K562 (cell line): Measurements from ENCODE around the gene PRPSAP1. TPM values are rescaled to one million over a fixed set of nuclear protein-coding genes. Genes with fewer than 3 reads are reported as not detected.
A peak's percentile ranks its signal among the peaks of the same experiment; 100 is the strongest.

Experiments used
- ASH1L ChIP-seq: fragments of 450-650 bp; IDR thresholded peaks from 2 replicates; pipeline ENCODE4 v1.6.1; 2018; ENCODE audit warnings: borderline replicate concordance, mild to moderate bottlenecking, low read depth; ENCODE audit not compliant: partially characterized antibody
- BCOR ChIP-seq: fragments of 450-650 bp; IDR thresholded peaks from 2 replicates; pipeline ENCODE4 v1.6.1; 2016
- BDP1 ChIP-seq: IDR thresholded peaks from 3 replicates; pipeline ENCODE4 v1.6.1; 2011; ENCODE audit not compliant: insufficient read length, insufficient read depth
- CEBPG ChIP-seq, 3 experiments: fragments of 200-800 bp in 1 of 3; sonication (Bioruptor generic) in 1 of 3; sonication (generic) in 1 of 3; formaldehyde crosslinking in 1 of 3; IDR thresholded peaks in 2 of 3; conservative IDR thresholded peaks in 1 of 3; 2 replicates each; pipeline versions ENCODE4 v1.6.1 to v1.8.0; 2016 to 2022; ENCODE audit warnings: missing compliant biosample characterization in 2 of 3, missing genetic modification characterization in 2 of 3, mild to moderate bottlenecking in 1 of 3, missing genetic modification reagents in 1 of 3
- CSDE1 ChIP-seq, 2 experiments: fragments of 450-650 bp; IDR thresholded peaks; 2 replicates each; pipeline ENCODE4 v1.6.1; 2016; ENCODE audit warnings: mild to moderate bottlenecking in 1 of 2
- DPF2 ChIP-seq: fragments of 450-650 bp; IDR thresholded peaks from 2 replicates; pipeline ENCODE4 v1.6.1; 2016
- FIP1L1 ChIP-seq: fragments of 200-400 bp; formaldehyde crosslinking; IDR thresholded peaks from 2 replicates; pipeline ENCODE4 v1.6.1; 2018; ENCODE audit warnings: mild to moderate bottlenecking, low read depth, low read length; ENCODE audit not compliant: poor library complexity, severe bottlenecking
- FOXA1 ChIP-seq: fragments of 450-650 bp; IDR thresholded peaks from 2 replicates; pipeline ENCODE4 v1.6.1; 2016; ENCODE audit warnings: mild to moderate bottlenecking, borderline replicate concordance
- FOXJ2 ChIP-seq: fragments of 200-800 bp; sonication (Bioruptor generic); IDR thresholded peaks from 2 replicates; pipeline ENCODE4 v1.6.1; 2016; ENCODE audit warnings: missing genetic modification characterization, missing compliant biosample characterization
- NBN ChIP-seq: fragments of 450-650 bp; IDR thresholded peaks from 2 replicates; pipeline ENCODE4 v1.6.1; 2016; ENCODE audit warnings: low read depth, mild to moderate bottlenecking
- NR2C2 ChIP-seq, 2 experiments: fragments of 200-800 bp in 1 of 2; sonication (Bioruptor generic) in 1 of 2; sonication (generic) in 1 of 2; formaldehyde crosslinking in 1 of 2; IDR thresholded peaks; 2 replicates each; pipeline versions ENCODE4 v1.6.1 to v1.8.0; 2016 to 2022; ENCODE audit warnings: mild to moderate bottlenecking in 1 of 2, missing compliant biosample characterization in 1 of 2, missing genetic modification characterization in 1 of 2, missing genetic modification reagents in 1 of 2
- POLR2H ChIP-seq: IDR thresholded peaks from 2 replicates; pipeline ENCODE4 v1.6.1; 2016; ENCODE audit warnings: missing genetic modification characterization, low read depth, mild to moderate bottlenecking, control low read depth, missing compliant biosample characterization, moderate library complexity
- PRDM10 ChIP-seq: fragments of 450-650 bp; IDR thresholded peaks from 2 replicates; pipeline ENCODE4 v1.6.1; 2018; ENCODE audit not compliant: partially characterized antibody
- PRMT5 ChIP-seq: sonication (generic); formaldehyde crosslinking; IDR thresholded peaks from 2 replicates; pipeline ENCODE4 v1.5.0; 2020; ENCODE audit warnings: missing genetic modification reagents
- RBM14 ChIP-seq: fragments of 200-400 bp; formaldehyde crosslinking; IDR thresholded peaks from 2 replicates; pipeline ENCODE4 v1.6.1; 2018; ENCODE audit warnings: low read depth, mild to moderate bottlenecking, low read length, moderate library complexity, borderline replicate concordance; ENCODE audit not compliant: insufficient read depth
- SAFB ChIP-seq: fragments of 200-400 bp; formaldehyde crosslinking; IDR thresholded peaks from 2 replicates; pipeline ENCODE4 v1.6.1; 2017; ENCODE audit warnings: low read depth, low read length, borderline replicate concordance
- SMAD4 ChIP-seq: fragments of 250-450 bp; sonication (Bioruptor Pico); conservative IDR thresholded peaks from 2 replicates; pipeline ENCODE4 v1.8.0; 2021; ENCODE audit warnings: inconsistent platforms, mild to moderate bottlenecking, moderate library complexity
- ZBTB12 ChIP-seq: fragments of 250-450 bp; sonication (Bioruptor Pico); IDR thresholded peaks from 2 replicates; pipeline ENCODE4 v1.4.0; 2020
- ZNF354B ChIP-seq: fragments of 250-450 bp; sonication (Bioruptor Pico); IDR thresholded peaks from 2 replicates; pipeline ENCODE4 v1.4.0; 2020
- ZNF41 ChIP-seq: fragments of 250-450 bp; sonication (Bioruptor Pico); conservative IDR thresholded peaks from 2 replicates; pipeline ENCODE4 v1.4.0; 2020; ENCODE audit warnings: mild to moderate bottlenecking
- ZNF444 ChIP-seq: fragments of 250-450 bp; sonication (Bioruptor Pico); IDR thresholded peaks from 2 replicates; pipeline ENCODE4 v1.4.0; 2020; ENCODE audit warnings: mild to moderate bottlenecking, moderate library complexity
- ZNF551 ChIP-seq: fragments of 250-450 bp; sonication (Bioruptor Pico); IDR thresholded peaks from 2 replicates; pipeline ENCODE4 v1.5.0; 2021; ENCODE audit warnings: mild to moderate bottlenecking, moderate library complexity
- polyA plus RNA-seq, 8 experiments: library from polyadenylated mRNA; depleted of rRNA in 4 of 8; stranded (reverse) in 5 of 8; unstranded in 3 of 8; fragments of >200 nt; fragmentation: Nextera tagmentation in 2 of 8; fragmentation: Illumina TruSeq in 1 of 8; extraction: Ambion mirVana in 2 of 8; extraction: Trizol in 1 of 8; gene quantifications; 2 replicates each; pipeline versions ENCODE4 v1.2.1 to v1.2.3, GENCODE V29; 2011 to 2014; ENCODE audit warnings: inconsistent platforms in 1 of 8, missing spikeins in 1 of 8
- total RNA-seq, 7 experiments: library from RNA; depleted of rRNA in 6 of 7; stranded (reverse); fragments of >200 nt in 6 of 7; fragmentation: Illumina TruSeq in 2 of 7; extraction: Trizol in 2 of 7; gene quantifications; 2 replicates each; pipeline versions ENCODE4 v1.2.1 to v1.2.3, GENCODE V29; 2011 to 2021; ENCODE audit warnings: low replicate concordance in 1 of 7
- TF ChIP-seq, protein P1 (sequence below): fragments of 450-650 bp; formaldehyde crosslinking; IDR thresholded peaks from 2 replicates; pipeline ENCODE4 v1.4.0; 2022; ENCODE audit warnings: missing genetic modification characterization

The PRPSAP1 gene
- total and polyA plus RNA-seq, 9 of the 15 experiments (the other 6 are each of a cell fraction or from before 2014, with no cell fraction given): 21.9 to 77.1 (median 40.8) TPM

DNA sequence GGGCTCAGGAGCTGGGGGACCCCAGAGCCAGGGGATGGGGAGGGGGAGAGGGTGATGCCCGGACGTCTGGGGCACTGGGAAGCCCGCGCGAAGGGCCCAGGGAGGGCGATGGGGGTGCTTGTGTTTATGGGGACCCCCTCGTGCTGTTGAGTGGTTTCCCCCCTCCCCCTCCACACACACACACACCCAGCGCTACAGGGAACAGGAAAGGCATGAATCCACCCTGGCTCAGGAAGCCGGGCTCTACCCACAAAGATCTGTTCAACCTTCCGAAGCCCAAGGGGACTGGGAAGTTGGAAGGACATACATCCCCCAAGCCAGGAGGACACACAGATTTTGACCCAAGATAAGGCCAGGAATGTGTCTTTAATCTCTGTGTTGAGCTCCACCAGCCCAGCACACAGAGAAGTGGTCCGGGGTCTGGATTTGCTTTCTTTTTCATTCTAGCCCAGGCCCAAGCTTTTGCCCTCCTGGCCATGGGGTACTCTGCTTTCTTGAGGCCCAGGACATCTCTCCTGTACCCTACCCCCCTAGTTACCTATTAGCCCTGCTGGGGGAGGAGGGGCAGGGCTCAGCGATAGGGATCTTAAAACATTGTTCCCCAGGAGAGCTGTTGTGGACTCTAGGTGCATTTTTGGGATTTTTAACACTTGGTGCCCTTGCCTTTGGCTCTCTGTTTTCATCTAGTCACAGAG lies 87.3 kb downstream of the PRPSAP1 start (continued):
- TF ChIP-seq CEBPG (CRISPR knock-in tag; IDR thresholded peaks at IDR 0.05) (no peak), CEBPG (tag; conservative IDR thresholded peaks at IDR 0.05 in 1 of 2, IDR thresholded peaks at IDR 0.05 in 1 of 2) (no peak), ZNF41 (no peak), ZNF551 (CRISPR knock-in tag) (no peak), FOXA1 (no peak), SAFB (no peak), ZNF354B (CRISPR knock-in tag) (no peak), FIP1L1 (no peak), BDP1 (no peak), DPF2 (peak; percentile 57), CSDE1 (IDR thresholded peaks at IDR 0.05) (no peak), PRMT5 (CRISPR knock-in tag) (no peak), POLR2H (tag) (no peak), RBM14 (no peak), ZBTB12 (no peak), NBN (no peak), ZNF444 (CRISPR knock-in tag) (no peak), BCOR (no peak), NR2C2 (CRISPR knock-in tag; IDR thresholded peaks at IDR 0.05) (no peak), NR2C2 (tag; IDR thresholded peaks at IDR 0.05) (no peak; the same call in 1 of the 2 replicates), ASH1L (no peak), PRDM10 (peak; percentile 28), FOXJ2 (0 out of 2 replicates have a peak, but pooled peaks have one; percentile 4), SMAD4 (no peak)
- TF ChIP-seq, protein P1, sequence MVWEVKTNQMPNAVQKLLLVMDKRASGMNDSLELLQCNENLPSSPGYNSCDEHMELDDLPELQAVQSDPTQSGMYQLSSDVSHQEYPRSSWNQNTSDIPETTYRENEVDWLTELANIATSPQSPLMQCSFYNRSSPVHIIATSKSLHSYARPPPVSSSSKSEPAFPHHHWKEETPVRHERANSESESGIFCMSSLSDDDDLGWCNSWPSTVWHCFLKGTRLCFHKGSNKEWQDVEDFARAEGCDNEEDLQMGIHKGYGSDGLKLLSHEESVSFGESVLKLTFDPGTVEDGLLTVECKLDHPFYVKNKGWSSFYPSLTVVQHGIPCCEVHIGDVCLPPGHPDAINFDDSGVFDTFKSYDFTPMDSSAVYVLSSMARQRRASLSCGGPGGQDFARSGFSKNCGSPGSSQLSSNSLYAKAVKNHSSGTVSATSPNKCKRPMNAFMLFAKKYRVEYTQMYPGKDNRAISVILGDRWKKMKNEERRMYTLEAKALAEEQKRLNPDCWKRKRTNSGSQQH: no peak
